NCI-H2227 treated with DMSO at 0.1 percent for 48 hours (cell line): ENCODE results near the gene KRTAP20-3.

Experiments used
- DNase-seq: peaks from one replicate; lab custom pipeline; 2025; lab: John Stamatoyannopoulos, UW

KRTAP20-3 gene

GRCh38 chr21:30684506-30684905, 41.8 kb downstream of the KRTAP20-3 start:
- no peak for DNase-seq

- no peak for DNase-seq
Observed at GRCh38 chr21:30689822-30690221, 47.2 kb downstream of the KRTAP20-3 start.
